ENCODE measurements around the gene NARS2.
"Not testable (repeated sequence)": the region's sequence is repeated elsewhere in the genome, so short reads cannot be mapped to it uniquely, and the experiment has no call there.

NARS2 gene

GRCh38 chr11:78489184-78489583 is 85.5 kb downstream of the NARS2 start:
- no peak for DNase-seq (ENCODE audit: low read depth in 2 of 2)

DNA sequence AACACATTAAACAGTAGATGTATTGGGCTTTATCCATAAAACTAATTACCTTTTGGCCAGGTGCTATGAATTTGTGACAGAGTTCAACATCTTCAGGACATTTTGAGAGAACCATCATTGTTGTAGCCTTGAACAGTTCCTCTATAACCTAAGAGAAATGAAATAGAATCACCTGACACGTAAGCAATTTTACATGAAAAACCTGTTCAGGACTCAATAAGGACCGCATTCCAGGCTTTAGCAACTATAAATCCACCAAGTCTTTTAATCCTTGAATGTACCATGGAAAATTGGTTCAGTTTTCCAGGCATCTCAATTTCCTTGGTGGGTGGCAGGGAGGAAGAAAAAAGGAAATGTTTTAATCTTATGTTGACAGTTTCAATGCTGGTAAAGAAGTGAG is 96.1 kb downstream of the NARS2 start:
- no peak for DNase-seq (ENCODE audit: low read depth in 2 of 2)

GRCh38 chr11:78476066-78476465 is 98.6 kb downstream of the NARS2 start:
- no peak for DNase-seq (ENCODE audit: low read depth in 2 of 2)

GRCh38 chr11:78474451-78474850 is 100.2 kb downstream of the NARS2 start:
- DNase-seq (ENCODE audit: low read depth in 2 of 2), result no peak

GRCh38 chr11:78472905-78473304 is 101.8 kb downstream of the NARS2 start:
- DNase-seq (ENCODE audit: low read depth in 2 of 2), result no peak

DNA sequence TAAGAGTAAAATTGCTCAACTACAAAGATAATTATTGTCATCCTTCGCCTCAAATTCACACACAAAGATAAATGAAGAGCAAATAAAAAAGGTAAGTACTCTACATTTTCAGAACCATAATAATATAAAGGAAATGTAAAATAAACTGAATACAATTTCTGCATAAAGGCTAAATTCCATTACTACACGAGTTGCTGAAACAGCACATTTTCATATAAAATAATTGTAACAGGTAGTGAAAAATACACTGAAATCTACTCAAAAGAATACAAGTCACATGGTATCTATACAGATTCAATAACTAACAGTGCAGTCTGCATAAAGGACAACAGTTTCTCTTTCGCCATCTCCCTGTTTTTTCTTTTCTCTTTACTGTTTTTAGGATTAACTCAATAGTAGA is 102.3 kb downstream of the NARS2 start:
- DNase-seq (ENCODE audit: low read depth in 2 of 2), result no peak

DNA sequence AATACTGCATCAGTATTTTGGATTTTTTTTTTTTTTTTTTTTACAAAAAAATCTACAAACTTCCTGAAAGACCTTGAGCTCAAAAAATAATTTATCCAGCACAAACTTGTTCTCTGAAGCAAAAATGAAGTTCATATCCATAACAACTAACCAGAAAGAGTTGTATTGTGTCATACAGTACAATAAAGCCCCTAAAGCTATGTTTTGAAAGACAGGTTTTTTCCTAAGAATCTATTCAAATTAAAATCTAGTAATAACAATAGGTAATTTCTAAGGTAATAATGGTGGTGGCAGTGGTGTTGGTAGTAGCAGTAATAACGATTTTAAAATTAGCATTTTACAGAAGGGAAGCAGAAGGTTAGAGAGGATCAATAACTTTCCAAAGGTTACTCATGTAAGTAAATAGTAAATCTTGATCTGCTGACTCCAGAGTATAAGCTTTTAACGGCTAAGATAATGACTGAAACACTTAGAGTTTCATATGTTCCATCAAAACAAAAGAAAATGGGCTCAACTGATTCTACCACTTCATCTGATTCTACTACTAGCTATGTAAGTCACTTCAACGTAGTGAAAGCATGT is 103.7 kb downstream of the NARS2 start:
- no peak for DNase-seq (ENCODE audit: low read depth in 2 of 2)

DNA sequence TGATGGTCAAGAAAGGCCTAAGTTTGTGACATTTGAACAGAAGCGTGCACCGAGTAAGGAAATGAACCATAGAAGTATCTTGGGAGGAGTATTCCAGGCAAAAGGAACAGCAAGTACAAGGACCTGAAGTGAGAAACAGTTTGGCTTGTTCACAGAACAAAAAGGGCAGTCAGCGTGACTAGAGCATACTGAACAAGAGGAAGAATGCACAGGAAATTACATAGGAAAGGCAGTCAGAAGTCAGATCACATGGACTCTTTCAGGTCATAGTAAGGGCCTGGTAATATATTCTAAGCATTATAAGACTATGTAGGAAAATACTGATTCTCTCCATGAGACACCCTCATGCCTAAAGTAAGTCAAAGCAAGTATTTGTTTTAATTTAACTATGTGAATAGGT is 104.8 kb downstream of the NARS2 start:
- no peak for DNase-seq (ENCODE audit: low read depth in 2 of 2)

DNA sequence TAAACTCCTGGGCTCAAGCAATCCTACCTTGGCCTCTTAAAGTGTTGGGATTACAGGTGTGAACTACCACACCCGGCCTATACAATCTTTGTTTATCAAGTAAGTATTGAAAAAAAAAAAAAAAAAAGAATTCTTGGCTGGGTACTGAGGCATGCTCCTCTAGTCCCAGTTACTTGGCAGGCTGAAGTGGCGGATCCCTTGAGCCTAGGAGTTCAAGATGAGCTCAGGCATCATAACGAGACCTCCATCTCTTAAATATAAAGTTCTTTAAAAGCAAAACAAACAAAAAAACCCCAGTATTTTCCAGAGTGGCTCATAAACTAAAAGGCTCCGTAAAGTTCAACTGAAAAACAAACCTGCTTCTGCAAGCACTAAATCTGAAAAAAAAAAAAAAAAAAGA is 106.7 kb downstream of the NARS2 start:
- no peak for DNase-seq (ENCODE audit: low read depth in 2 of 2)

- no peak for DNase-seq (ENCODE audit: low read depth in 2 of 2)
Observed at GRCh38 chr11:78467370-78467769, 107.3 kb downstream of the NARS2 start.

- no peak for DNase-seq (ENCODE audit: low read depth in 2 of 2)
Observed at GRCh38 chr11:78465169-78465942, 109.3 kb downstream of the NARS2 start.

- DNase-seq (ENCODE audit: low read depth in 2 of 2), result not testable (repeated sequence)
Observed at GRCh38 chr11:78464787-78465168, 109.9 kb downstream of the NARS2 start.

- peak; percentile 9 to 11 for DNase-seq (ENCODE audit: low read depth in 2 of 2)
Observed at GRCh38 chr11:78460471-78460870, 114.2 kb downstream of the NARS2 start.

DNA sequence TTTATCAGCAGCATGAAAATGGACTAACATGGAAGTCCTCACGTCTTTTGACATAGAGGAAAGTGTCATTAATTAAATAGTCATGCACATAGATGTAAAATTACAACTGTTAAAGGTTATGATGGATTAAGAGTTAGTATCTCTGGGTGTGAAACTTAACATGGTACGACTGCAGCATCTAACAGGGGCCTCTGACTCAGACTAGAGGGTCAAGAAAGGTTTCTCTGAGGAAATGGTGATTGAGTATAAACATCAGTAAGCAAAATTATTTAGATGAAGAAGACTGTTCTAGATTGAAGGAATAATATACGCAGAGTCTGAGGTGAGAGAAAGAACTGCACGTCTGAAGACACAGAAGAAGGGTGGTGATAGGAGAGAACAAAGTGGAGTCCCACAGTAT is 114.9 kb downstream of the NARS2 start:
- DNase-seq (ENCODE audit: low read depth in 2 of 2), result no peak

GRCh38 chr11:78457448-78457847 is 117.2 kb downstream of the NARS2 start:
- no peak for DNase-seq (ENCODE audit: low read depth in 2 of 2)

DNA sequence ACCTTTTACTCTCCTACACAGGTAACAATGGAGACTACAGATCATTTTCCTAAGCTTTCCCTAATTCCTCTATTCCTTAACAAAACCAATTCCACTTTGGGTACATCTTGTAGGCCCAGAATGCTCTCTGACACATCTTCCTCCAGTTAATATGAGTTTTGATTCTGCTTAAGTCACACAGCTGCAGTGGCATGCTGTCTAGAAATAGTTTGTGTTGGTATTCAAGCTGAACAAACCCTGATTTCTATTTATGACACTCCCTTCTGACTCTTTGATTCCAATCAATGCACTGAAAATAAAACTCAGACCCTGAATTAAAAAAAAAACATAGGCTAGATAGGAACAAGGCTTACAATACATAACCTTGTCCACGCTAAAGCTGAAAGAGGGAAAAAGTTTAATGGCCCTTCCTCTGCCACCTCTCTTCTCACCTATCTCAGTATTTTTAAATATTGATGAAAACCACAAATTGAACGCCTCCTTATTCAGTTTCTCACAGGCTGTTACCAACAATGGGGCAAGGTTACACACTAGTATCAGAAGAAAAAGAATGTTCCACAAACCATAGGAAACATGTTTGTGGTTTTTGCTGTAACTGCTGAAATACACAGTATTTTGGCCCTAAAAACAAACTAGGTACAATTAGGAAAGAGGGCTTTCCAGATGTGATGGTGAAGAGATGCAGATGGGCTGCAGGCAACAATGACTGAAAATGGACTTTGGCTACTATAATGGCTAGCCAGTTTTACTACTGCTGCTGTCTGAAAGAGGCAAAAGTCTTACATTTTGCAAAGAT is 121.3 kb downstream of the NARS2 start:
- peak in 1 of 2 experiments; percentile 8 for DNase-seq (ENCODE audit: low read depth in 2 of 2)

- DNase-seq (ENCODE audit: low read depth in 2 of 2), result no peak
Observed at GRCh38 chr11:78451371-78452150, 123.1 kb downstream of the NARS2 start.

DNA sequence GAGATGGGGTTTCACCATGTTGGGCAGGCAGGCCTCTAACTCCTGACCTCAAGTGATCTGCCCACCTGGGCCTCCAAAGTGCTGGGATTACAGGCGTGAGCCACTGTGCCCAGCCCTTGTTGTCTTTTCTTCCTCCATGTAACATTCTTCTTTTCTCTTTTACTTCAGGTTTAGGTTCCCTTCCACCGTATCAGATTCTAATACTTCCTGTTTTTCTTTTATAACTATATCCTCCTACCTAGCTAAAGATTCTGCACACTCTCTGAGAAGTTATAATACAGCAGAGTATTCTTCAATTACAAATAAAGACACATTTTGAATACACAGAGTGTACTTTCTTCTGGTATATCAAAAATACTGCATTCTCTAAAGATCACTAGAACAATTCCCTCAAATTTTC is 123.8 kb downstream of the NARS2 start:
- no peak for DNase-seq (ENCODE audit: low read depth in 2 of 2)

- peak in 1 of 2 experiments; percentile 16 for DNase-seq (ENCODE audit: low read depth in 2 of 2)
Observed at GRCh38 chr11:78449866-78450265, 124.8 kb downstream of the NARS2 start.

DNA sequence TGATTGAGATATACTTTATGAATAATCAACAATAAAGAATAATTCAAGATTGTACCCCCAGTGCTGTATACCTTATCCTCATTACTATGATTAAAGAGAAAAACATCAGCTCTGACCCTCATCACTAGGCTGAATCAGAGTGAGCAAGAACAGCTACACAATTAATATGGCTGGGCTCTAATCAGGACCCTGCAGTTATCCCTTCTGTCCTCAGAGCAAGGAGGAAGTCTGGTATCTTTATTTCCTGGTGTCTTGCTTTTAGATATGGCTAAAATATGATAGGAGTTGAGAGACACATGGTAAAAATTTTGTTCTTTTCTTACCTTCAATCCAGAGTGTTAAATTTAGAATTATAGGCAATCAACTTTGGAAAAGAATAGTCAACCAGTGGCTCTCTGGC is 128.5 kb downstream of the NARS2 start:
- DNase-seq (ENCODE audit: low read depth in 2 of 2), result no peak

GRCh38 chr11:78444726-78445125 is 129.9 kb downstream of the NARS2 start:
- DNase-seq (ENCODE audit: low read depth in 2 of 2), result no peak

DNA sequence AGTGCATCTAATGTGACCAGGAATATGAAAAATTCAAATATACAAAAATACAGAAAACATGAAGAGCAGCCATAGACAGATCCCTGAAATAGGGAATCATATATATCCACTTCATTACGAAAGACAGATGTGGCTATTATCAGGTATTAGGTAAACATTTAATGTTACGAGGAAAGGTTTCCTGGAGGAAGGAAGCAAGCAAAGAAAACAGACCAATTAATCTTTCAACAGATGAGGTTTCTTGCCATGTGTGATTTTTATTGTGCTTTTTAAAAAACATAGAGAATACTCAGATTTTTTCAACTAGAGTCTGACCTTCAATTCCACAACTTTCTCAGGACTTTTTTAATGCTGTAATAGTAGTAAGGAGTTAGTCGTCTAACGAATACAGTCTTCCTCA is 132.7 kb downstream of the NARS2 start:
- DNase-seq (ENCODE audit: low read depth in 2 of 2), result no peak
